Caki2 (cell line): ENCODE results near the gene NACC2. TPM values are rescaled to one million over a fixed set of nuclear protein-coding genes. Genes with fewer than 3 reads are reported as not detected.
A peak's percentile ranks its signal among the peaks of the same experiment; 100 is the strongest.

Experiments used
- DNase-seq: peaks from one replicate; pipeline ENCODE4 v3.0.0-alpha.2; 2015; ENCODE audit warnings: low read depth
- in situ Hi-C: cut with HindIII; loops from 2 replicates; pipeline ENCODE4 v1.10.0; 2016; ENCODE audit warnings: low sequenced_read_pairs, low pct_unique_long_range_greater_than_20kb, mixed read lengths
- total RNA-seq: library from RNA; depleted of rRNA; stranded (reverse); fragments of >200 nt; shearing (Covaris generic); gene quantifications from 2 replicates; pipeline ENCODE4 v1.2.3, GENCODE V29; 2014; ENCODE audit warnings: low replicate concordance; rRNA removed

NACC2 gene, protein sequence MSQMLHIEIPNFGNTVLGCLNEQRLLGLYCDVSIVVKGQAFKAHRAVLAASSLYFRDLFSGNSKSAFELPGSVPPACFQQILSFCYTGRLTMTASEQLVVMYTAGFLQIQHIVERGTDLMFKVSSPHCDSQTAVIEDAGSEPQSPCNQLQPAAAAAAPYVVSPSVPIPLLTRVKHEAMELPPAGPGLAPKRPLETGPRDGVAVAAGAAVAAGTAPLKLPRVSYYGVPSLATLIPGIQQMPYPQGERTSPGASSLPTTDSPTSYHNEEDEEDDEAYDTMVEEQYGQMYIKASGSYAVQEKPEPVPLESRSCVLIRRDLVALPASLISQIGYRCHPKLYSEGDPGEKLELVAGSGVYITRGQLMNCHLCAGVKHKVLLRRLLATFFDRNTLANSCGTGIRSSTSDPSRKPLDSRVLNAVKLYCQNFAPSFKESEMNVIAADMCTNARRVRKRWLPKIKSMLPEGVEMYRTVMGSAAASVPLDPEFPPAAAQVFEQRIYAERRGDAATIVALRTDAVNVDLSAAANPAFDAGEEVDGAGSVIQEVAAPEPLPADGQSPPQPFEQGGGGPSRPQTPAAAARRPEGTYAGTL
- total RNA-seq = 20.2 and 22.7 TPM in 2 replicates

DNA sequence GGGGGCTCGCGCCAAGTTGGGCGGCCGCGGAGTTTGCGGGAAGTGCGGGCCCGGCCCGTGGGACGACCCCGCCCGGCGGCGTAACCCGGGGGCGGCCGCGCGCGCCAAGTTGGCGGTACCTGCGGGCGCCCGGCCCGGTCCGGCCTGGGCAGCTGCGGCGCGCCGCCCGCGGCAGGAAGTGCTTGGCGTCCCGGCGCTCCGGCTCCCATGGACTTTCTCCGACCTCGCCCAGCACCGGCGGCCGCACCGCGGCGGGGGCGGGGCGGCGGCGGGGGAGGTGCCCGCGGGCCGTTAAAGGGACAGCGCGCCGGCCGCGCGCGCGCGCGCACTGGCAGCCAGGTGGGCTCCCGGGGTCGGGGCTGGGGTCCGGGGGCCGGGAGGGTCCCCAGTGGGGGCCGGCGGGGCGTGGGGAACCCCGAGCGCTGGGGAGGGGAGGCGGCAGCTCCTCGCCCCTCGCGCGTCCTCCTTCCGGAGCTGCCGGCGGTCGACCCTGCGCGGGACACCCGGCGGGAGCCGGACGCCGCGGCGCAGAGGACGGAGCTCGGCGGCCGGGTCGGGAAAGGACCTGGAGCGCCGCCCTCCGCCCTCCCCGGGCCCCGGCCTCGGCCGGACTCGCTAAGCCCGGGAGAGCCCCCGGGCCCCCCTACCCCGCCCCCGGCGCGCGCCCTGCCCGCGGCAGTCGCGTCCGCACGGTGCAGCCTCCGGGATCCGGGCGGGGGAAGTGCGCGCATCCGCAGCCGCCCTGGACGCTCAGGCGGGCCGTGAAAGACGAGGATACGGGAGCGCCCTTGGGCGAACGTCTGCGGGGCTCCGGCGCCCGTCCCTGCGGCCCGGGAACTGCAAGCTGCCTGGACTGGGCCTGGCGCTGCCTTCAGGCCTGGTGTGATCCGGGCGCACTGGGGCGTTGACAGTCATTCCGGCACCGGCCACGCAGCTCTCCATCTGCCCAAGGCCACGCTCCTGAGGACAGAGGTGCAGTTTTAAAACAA lies at the start of gene NACC2:
TSS of gene NACC2 (minus strand) at position 220 of the 989 bp plus-strand sequence. CDS start 44,768 bp downstream, outside the sequence.
- in situ Hi-C loops = no loop called here
- no peak for DNase-seq

DNA sequence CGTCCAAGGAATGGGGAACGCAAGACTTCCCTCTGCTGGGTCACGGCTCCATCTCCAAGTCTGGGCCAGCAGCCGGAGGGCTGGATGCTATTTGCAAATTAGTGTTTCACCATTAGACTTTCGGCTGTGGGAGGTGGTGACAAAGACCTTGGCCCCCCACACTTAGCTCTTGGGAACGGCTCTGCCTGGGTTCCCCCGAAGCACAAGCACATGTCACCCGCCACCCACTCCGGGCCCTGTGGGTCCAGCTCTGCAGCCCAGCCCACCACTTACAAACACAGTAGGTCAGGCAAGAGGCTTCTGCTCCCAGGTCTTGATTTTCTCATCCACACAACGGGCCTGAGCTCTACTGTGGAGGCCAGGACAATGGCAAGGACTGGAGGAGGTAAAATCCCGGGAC lies 49.4 kb upstream of the NACC2 start:
- DNase-seq = no peak
- in situ Hi-C loops = no loop called here

DNA sequence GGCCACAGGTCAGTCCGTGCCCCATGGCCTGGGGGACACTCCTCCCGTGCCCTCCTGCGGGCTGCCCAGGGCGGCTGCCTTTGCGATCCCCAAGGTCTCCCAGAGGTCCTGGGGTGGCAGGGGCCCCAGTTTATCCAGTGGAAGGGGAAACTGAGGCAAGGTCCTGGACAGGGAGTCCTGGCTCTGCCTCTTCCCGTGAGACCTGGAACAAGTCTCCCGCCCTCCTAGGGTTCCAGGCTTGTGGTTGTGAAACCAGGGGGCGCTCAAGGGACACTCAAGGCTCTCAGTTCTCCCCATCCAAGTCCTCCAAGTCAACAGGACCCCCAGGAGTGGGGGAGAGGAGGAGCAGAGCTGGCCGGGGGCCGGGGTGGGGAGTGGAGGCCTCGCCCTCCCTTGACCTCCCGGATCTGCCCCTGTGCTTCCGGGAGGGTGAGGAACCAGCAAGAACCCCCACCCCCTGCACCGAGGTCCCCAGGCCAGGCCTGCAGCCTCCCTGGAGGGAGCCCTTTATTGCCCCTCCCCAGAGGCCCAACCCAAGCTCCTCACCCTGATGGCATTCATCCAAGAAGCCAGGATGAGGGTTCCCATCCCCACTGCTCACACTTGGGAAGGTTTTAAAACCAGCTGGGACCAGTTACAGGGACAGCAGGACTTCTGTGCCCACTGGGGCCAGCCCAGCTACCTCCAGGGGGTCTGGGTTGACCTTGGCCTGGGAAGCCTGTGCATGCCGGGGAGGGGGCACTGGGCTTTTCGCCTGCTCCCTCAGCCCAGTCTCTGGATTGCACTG lies 48.3 kb upstream of the NACC2 start:
- no peak for DNase-seq
- in situ Hi-C loops = no loop called here

DNA sequence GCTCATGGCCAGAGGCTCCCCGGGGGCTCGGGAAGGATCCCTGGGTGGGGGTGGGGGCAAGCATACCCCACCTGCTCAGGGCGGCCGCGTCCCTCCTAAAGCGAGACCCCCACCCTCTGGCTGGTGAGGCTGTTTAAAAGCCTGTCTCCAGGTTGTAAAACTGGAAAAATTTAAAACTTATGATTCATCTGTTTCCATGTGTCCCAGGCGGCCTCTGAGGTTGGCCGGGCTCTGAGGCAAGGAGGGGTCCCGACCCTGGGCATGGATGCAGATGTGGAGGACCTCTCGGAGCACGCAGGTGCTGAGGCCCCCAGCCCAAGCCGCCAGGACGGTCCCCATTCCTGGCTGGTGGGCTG lies 47.7 kb upstream of the NACC2 start:
- in situ Hi-C loops = no loop called here
- no peak for DNase-seq

DNA sequence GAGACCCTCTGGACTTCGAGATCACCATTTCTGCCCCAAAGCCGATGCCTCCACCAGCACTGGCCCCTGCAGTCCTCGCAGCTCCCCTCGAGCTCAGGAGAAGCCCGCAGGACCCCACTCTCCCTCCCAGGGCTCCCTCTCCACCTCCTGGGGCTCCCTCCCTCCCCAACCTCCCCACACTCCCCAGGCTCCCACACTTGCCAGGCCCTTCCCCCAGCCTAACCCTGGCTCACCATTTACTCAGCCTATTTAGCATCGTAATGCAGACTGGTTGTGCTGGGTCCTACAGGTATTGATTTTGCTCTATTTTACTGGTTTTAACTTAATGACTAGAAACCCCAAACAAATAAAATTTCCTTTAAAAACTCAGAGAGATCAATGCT lies 47.3 kb upstream of the NACC2 start:
- in situ Hi-C loops = no loop called here

DNA sequence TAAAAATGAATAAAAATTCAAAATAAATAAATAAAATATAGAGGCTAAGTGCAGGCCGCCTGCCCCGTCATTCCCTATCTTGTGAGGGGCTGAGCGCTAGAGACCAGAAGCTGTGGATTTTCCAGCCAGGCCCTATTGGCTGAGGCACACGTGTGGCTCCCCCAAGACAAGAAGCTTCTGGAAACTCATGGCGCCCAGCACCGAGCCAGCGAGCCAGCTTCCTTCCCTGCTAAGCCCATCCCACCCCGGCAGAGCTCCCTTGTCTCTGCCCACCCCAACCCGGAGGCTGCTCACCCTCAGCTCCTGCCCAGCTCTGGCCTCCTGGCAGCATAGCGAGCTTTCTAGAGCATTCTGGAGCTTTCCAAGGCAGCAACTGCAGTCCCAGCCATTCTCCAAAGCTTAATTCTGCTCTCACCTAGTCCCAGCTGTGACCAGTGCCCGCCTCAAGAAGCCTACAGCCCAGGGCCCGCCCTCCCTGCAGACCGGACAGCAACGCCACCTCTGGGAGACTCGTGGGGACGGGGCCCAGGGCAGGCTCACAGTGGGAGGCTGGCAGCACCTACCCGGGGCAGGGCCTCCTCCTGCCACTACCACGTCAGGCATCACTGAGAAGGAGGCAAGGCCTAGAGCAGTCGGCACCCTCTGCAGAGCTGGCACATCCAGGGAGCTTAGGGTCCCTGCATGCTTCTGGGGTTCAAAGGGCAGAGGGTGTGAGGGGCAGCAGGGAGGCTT lies 46.8 kb upstream of the NACC2 start:
- in situ Hi-C loops = no loop called here
- no peak for DNase-seq

More for the DNA sequence above, 47.3 kb upstream of the NACC2 start:
- no peak for DNase-seq

DNA sequence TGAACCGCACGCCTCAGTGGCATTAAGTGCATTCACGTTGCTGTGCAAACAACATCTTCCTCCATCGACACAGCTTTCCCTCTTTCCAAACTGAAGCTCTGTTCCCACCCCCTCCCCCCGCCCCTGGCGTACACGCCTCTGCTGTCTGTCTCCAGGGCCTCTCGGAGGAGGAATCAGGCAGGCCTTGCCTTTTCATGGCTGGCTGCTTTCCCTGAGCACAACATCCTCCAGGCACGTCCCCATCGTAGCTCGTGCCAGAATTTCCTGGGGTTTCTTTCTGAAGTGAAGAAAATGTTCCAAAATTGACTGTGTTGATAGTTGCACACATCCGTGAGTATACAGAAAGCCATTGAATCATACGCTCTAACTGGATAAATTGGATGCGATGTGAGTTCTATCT lies 45.9 kb upstream of the NACC2 start:
- in situ Hi-C loops = no loop called here
- no peak for DNase-seq

DNA sequence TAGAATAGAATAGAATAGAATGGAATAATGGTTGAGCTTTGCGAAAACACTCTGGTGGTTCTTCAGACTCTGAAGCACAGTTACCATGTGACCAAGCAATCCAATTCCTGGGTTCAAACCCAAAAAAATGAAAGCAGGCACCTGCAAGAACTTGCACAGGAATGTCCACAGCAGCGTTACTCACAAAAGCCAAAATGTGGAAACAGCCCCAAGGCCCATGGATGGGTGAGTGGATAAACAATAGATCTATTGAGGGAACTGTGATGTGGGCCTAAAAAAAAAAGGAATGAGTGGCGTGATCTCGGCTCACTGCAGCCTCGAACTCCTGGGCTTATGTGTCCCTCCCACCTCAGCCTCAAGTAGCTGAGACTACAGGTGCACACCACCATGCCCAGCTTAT lies 45.0 kb upstream of the NACC2 start:
- in situ Hi-C loops = no loop called here

DNA sequence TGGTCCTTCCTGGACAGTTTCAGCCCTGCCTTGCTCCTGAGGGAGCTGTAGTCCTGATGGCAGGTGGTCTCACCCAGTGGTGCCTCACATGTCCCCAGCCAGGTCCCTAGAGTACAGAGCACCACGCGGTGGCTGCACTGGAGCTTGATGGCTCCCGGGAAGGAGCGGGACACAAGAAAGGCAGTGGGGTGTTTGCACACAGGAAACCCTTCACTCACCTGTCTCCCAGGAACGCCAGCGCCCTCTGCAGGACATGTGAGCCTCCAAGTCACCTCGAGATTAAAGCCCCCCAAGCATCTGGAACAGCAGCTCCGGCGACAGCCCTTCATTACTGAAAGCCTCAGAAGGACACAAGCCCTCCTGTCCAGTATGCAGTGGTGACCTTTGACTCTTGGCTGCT lies 43.5 kb upstream of the NACC2 start:
- DNase-seq = no peak
- in situ Hi-C loops = no loop called here

More for the DNA sequence above, 45.0 kb upstream of the NACC2 start:
- no peak for DNase-seq

DNA sequence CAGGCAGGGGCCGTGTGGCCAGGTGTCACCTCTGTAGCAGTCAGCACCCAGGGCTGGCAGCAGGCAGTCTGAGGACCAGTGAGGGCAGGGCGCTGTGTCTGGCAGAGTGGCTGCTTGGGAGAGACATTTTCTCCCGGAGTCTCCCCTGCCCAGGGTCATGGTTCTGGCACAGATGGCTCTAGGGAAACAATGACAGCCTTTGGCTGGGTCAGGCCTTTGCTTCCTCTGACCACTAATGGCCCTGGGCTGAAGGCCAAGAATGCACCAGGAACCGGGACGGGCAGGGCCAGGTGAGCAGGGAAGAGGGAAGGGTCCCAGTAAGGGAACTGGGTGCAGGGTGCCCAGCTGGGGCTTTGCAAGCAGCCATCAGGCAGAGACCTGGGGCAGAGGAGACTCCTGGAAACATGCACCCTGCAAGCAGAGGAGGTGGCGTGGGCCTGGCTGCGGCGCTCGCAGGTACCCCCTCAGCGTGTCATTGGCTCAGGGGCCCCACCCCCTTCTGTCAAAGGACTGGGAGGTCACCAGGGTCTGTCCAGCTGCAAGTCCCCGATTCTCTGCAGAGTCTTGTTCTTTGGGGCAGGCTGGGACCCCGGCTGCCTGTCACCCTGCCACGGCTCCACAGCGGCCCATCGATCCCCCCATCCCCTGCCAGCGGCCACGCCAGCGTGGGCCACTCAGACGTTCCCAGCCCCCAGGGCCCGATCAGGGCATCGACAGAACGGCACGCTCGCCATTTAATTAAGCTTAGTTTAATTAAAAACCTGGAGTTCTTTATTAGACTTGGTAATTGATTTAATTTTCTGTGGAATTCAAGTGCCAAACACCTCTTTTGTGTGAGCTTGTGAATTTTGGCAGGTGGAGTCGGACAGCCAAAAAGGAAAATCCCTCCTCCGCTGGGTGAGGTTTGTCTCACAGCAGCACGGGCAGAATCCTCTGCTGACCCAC lies 42.5 kb upstream of the NACC2 start:
- in situ Hi-C loops = no loop called here
- DNase-seq = peak; percentile 21

DNA sequence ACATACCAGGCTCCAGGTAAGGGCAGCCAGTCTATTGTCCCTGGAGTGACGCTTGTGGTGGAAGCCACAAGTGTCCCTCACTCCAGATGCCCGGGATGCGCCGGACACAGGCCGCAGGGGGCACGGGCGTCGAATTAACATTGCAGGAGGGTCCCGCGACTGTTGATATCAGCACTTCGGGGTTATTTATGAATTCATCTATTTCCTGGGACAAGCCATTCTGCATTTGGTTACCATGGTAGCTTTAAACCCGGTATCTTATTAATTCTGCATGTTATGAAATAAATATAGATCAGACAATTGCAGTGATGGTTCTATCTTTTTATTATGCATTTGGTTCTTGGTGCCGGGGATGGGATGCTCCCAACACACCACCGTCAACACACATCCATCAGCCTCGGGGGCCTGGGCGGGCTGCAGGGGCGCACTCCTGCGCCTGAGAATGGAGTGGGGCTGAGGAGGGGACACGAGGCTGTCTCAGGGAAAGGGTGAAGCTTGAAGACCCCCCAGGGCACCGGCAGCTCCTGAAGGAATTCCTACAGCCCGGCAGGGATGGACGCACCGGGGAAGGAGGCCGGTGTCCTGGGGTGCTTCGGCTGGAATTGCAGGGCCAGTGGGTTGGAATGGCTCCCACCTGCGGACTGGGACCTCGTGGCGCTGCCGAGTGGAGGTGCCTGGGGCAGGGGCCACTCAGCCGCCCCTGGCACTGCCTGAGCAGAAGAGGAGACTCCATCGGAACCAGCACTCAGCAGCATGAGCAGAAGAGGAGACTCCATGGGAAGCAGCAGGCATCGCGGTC lies 41.2 kb upstream of the NACC2 start:
- in situ Hi-C loops = no loop called here
- DNase-seq = no peak

DNA sequence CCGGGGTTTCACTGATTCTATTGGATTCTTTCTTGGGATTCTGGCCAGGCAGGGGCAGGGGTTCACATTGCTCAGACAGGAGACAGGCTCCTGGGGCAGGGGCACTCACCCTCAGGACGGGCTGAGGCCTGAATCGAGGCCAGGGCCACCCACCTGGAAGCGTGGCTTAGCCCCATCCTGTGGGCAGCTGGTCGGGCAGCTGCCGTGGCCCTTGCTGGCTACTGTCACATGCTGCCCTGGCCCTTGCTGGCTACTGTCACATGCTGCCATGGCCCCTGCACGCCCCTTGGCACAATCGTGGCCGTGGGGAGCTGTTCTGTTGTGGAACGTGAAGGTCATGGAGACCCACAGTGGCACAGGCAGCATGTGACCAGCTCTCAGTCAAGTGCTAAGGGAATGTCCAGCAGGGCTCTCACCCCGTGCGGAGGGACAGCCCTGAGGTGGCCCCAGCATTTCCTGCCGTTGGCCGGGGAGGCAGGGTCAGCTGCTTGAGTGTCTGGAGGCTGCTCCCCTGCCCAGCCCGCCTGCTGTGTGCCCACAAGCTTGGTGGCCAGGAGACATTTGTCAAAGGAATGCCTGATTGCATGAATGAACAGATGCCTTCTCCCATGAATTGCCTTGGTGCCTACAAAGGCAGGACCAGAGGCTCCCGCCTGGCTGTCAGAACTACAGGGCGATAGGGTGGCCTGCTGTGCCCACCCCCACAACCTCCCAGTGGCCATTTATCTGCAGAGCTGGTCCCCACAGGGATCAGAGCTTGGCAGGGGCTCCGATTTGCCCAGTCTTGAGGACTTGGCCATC lies 40.4 kb upstream of the NACC2 start:
- in situ Hi-C loops = no loop called here
- DNase-seq = peak; percentile 12

DNA sequence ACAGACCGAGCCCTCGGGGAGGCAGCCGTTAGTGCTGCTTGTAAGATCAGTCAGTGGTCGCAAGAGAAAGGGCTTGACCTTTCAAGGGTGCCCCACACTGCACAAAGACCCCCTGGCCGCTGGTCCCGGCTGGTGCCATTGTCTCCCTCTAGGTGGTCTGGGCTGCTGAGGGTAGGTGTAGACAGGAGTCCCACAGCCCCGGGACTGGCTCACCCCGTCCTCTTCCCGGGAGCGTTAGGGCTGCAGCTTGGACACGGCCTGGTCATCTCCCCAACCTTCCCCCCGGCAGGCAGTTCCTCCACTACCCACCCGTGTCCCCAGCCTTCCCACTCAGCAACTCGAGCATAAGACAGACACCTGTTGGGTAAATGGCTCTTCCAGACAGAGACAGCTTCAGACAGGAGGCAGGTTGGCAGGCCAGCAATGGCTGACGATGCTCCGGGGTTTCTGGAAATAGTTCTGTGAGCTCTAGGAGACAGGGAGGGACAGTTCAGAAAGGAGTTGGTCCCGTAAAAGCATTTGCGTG lies 38.9 kb upstream of the NACC2 start:
- DNase-seq = no peak
- in situ Hi-C loops = no loop called here

DNA sequence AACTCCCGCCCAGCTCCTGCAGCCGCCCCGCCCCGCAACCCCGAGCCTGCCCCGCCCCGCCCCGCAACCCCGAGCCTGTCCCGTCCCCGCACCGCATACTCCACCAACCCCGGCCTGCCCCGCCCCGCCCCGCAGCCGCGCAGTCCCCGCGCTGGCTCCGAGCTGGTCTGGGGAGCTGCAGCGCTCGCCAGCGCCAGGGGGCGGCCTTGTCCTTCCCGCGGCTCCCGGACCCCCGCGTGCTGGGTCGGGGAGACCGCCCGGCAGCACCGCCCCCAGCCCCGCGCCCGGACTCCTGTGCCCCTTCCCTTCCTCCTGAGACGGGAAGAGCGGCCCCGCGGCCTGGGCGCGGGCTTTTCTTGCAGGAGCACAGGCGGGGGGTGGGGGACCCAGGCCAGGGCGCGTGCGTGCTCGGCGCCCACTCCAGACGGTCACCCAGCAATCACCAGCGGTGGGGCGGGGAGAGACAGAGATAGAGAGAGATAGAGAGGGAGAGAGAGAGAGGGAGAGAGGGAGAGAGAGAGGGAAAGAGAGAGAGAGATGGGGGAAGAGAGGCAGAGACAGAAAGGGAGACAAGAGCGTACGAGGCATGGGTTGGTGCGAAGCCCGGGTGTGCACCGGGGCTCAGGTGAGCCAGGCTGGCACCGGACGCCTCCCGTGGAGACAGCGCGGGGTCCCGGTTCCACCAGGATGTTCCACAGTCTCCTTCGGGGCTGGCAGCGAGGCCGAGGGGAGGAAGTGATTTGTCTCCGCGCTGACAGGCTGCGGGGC lies 38.3 kb upstream of the NACC2 start:
- in situ Hi-C loops = no loop called here
- no peak for DNase-seq
